HFF-Myc (cell line): ENCODE results near the gene EZH1.
"Not testable (repeated sequence)": the region's sequence is repeated elsewhere in the genome, so short reads cannot be mapped to it uniquely, and the experiment has no call there.

Experiments used
- DNase-seq: peaks from one replicate; pipeline ENCODE4 v3.0.0-alpha.2; 2011; ENCODE audit warnings: low read depth; ENCODE audit errors: extremely low read depth
- H3K4me3 ChIP-seq: replicated peaks from 2 replicates; pipeline ENCODE4 v1.5.1; 2011; ENCODE audit warnings: low read depth, mild to moderate bottlenecking, control low read depth, low read length
- CTCF ChIP-seq: IDR thresholded peaks from 2 replicates; pipeline ENCODE4 v1.5.1; 2012; ENCODE audit warnings: mild to moderate bottlenecking, low read depth, low read length, control low read depth; ENCODE audit errors: missing control alignments

Gene EZH1

GRCh38 chr17:42672038-42672437, 72.8 kb downstream of the EZH1 start:
- no peak for TF ChIP-seq CTCF
- H3K4me3 ChIP-seq: no peak overlapping the region
- no peak for DNase-seq

GRCh38 chr17:42670789-42671657, 73.8 kb downstream of the EZH1 start:
- DNase-seq: no peak
- TF ChIP-seq CTCF: no peak
- H3K4me3 ChIP-seq: no peak overlapping the region

- no peak overlapping the region for H3K4me3 ChIP-seq
- TF ChIP-seq CTCF: no peak
- no peak for DNase-seq
Observed at GRCh38 chr17:42669977-42670788, 74.7 kb downstream of the EZH1 start.

GRCh38 chr17:42669705-42669976, 75.2 kb downstream of the EZH1 start:
- no peak for DNase-seq
- no peak for TF ChIP-seq CTCF
- H3K4me3 ChIP-seq: no peak overlapping the region

- TF ChIP-seq CTCF: no peak
- DNase-seq: no peak
- H3K4me3 ChIP-seq: no peak overlapping the region
Observed at GRCh38 chr17:42667088-42667951, 77.5 kb downstream of the EZH1 start.

GRCh38 chr17:42666126-42666525, 78.7 kb downstream of the EZH1 start:
- DNase-seq, H3K4me3 ChIP-seq: not testable (repeated sequence)
